OCI-LY7 (cell line): ENCODE measurements around the gene POLD2. TPM values are rescaled to one million over a fixed set of nuclear protein-coding genes. Genes with fewer than 3 reads are reported as not detected.

Source experiments
- BruUV-seq: library from RNA; stranded (reverse); fragments of 400-500 nt; replicated peaks from 2 replicates; lab custom pipeline; 2021; lab: Mats Ljungman, UMichigan
- CTCF ChIA-PET: fragments of 300-600 bp; sonication (Branson Sonifier 250); formaldehyde crosslinking; loops from one replicate; lab custom pipeline; 2022; ENCODE audit warnings: antibody characterized with exemption; ENCODE audit not compliant: unreplicated experiment; lab: Charles Lee
- POLR2A ChIA-PET: fragments of 300-600 bp; sonication (Branson Sonifier 250); formaldehyde crosslinking; loops from one replicate; lab custom pipeline; 2022; ENCODE audit warnings: antibody characterized with exemption; lab: Charles Lee
- DNase-seq: peaks from one replicate; pipeline ENCODE4 v3.0.0-alpha.2; 2015; ENCODE audit warnings: low spot score
- H2AFZ ChIP-seq: fragments of 200-600 bp; sonication (generic), shearing (Covaris generic); 2 replicates; pipeline ENCODE4 v1.6.1; 2014; ENCODE audit warnings: mild to moderate bottlenecking, antibody characterized with exemption, low read length, moderate library complexity
- H3K27ac ChIP-seq: fragments of 200-600 bp; sonication (generic); 2 replicates; pipeline ENCODE4 v1.5.1; 2014; ENCODE audit warnings: mixed run types, low read depth, mild to moderate bottlenecking, moderate library complexity, low read length, inconsistent platforms; ENCODE audit not compliant: poor library complexity, severe bottlenecking
- H3K36me3 ChIP-seq: fragments of 200-600 bp; sonication (generic); 2 replicates; pipeline ENCODE4 v1.6.1; 2014; ENCODE audit warnings: mild to moderate bottlenecking, antibody characterized with exemption, low read length, moderate library complexity, mixed read lengths; ENCODE audit not compliant: insufficient read depth
- H3K4me1 ChIP-seq: fragments of 200-600 bp; sonication (generic); 2 replicates; pipeline ENCODE4 v1.5.1; 2014; ENCODE audit warnings: mild to moderate bottlenecking, low read length; ENCODE audit not compliant: insufficient read depth, poor library complexity, severe bottlenecking
- H3K4me2 ChIP-seq: fragments of 200-600 bp; sonication (generic); 2 replicates; pipeline ENCODE4 v1.6.1; 2014; ENCODE audit warnings: mild to moderate bottlenecking, low read length
- H3K4me3 ChIP-seq: fragments of 200-600 bp; sonication (generic); 2 replicates; pipeline ENCODE4 v1.5.1; 2014; ENCODE audit warnings: mild to moderate bottlenecking, low read depth, low read length; ENCODE audit not compliant: poor library complexity, severe bottlenecking
- H3K79me2 ChIP-seq: fragments of 200-600 bp; sonication (generic); 2 replicates; pipeline ENCODE4 v1.6.1; 2016; ENCODE audit warnings: low read depth, mild to moderate bottlenecking, low read length, moderate library complexity, mixed read lengths; ENCODE audit not compliant: insufficient read depth
- H3K9me2 ChIP-seq: fragments of 200-600 bp; sonication (generic); 2 replicates; pipeline ENCODE4 v1.6.1; 2016; ENCODE audit warnings: mild to moderate bottlenecking, low read length, mixed read lengths; ENCODE audit not compliant: insufficient read depth
- H3K9me3 ChIP-seq: fragments of 200-600 bp; sonication (generic); 2 replicates; pipeline ENCODE4 v1.6.1; 2014; ENCODE audit warnings: mild to moderate bottlenecking, mixed run types, low read length, mixed read lengths
- H4K20me1 ChIP-seq: fragments of 200-600 bp; sonication (generic); 2 replicates; pipeline ENCODE4 v1.6.1; 2014; ENCODE audit warnings: mild to moderate bottlenecking, antibody characterized with exemption, low read length, moderate library complexity, mixed read lengths; ENCODE audit not compliant: insufficient read depth
- CTCF ChIP-seq: fragments of 200-600 bp; sonication (generic); conservative IDR thresholded peaks from 2 replicates; pipeline ENCODE4 v1.5.1; 2014; ENCODE audit warnings: mild to moderate bottlenecking, antibody characterized with exemption, low read length, moderate library complexity, mixed read lengths
- EZH2phosphoT487 ChIP-seq: fragments of 200-600 bp; sonication (generic); IDR thresholded peaks from 2 replicates; pipeline ENCODE4 v1.6.1; 2018; ENCODE audit warnings: low read depth, borderline replicate concordance, mild to moderate bottlenecking, mixed run types, antibody characterized with exemption, low read length, moderate library complexity, mixed read lengths
- intact Hi-C: fragments of 100-400 bp; cut with micrococcal nuclease; formaldehyde crosslinking; loops from one replicate; pipeline ENCODE4 v1.10.0; 2022; ENCODE audit not compliant: unreplicated experiment
- total RNA-seq, 2 experiments: library from RNA; depleted of rRNA in 1 of 2; stranded (reverse); fragments of >200 nt in 1 of 2; shearing (Covaris generic) in 1 of 2; gene quantifications; 2 replicates each; pipeline ENCODE4 v1.2.3, GENCODE V29; 2014 to 2022

POLD2 gene
- total RNA-seq, 2 experiments from 2014 or later: 230 to 261 TPM

- no peaks in the 10 kb centered on the region for H3K9me2 ChIP-seq
- peaks cover 24% of the 10 kb centered on the region; the same call in 1 of the 2 replicates for H3K79me2 ChIP-seq
- ChIA-PET POLR2A (no interaction called here), CTCF (no interaction called here)
- H3K36me3 ChIP-seq: peaks cover 81% of the 10 kb centered on the region
- no peaks in the 10 kb centered on the region; the same call in 1 of the 2 replicates for H4K20me1 ChIP-seq
- intact Hi-C loops: no loop called here
- no peaks in the 10 kb centered on the region for H3K9me3 ChIP-seq
- H3K27ac ChIP-seq: no peak overlapping the region
- BruUV-seq: no TSS peak
- no peak overlapping the region for H3K4me3 ChIP-seq
- no peak for DNase-seq
- peaks cover 35% of the 10 kb centered on the region for H3K4me1 ChIP-seq
- H3K4me2 ChIP-seq: no peak overlapping the region
- no peak overlapping the region for H2AFZ ChIP-seq
- TF ChIP-seq CTCF (no peak), EZH2phosphoT487 (no peak)
Observed at GRCh38 chr7:44078521-44078920, 44.8 kb downstream of the POLD2 start.

GRCh38 chr7:44077681-44078091, 45.7 kb downstream of the POLD2 start:
- CTCF ChIA-PET: no interaction called here
- Histone ChIP-seq H3K27ac (no peak overlapping the region), H3K4me3 (no peak overlapping the region), H3K79me2 (peaks cover 24% of the 10 kb centered on the region; the same call in 1 of the 2 replicates), H3K36me3 (peaks cover 89% of the 10 kb centered on the region), H3K4me1 (peaks cover 33% of the 10 kb centered on the region), H3K9me3 (no peaks in the 10 kb centered on the region), H3K9me2 (no peaks in the 10 kb centered on the region), H4K20me1 (no peaks in the 10 kb centered on the region; the same call in 1 of the 2 replicates), H3K4me2 (no peak overlapping the region), H2AFZ (no peak overlapping the region)
- BruUV-seq: no TSS peak
- POLR2A ChIA-PET: no interaction called here
- no peak for DNase-seq
- TF ChIP-seq CTCF: no peak
- no peak for TF ChIP-seq EZH2phosphoT487
- intact Hi-C loops: no loop called here

GRCh38 chr7:44077061-44077460, 46.3 kb downstream of the POLD2 start:
- no peak overlapping the region for H3K27ac ChIP-seq
- H3K36me3 ChIP-seq: peaks cover 95% of the 10 kb centered on the region
- no peak overlapping the region for H3K4me3 ChIP-seq
- H3K4me2 ChIP-seq: no peak overlapping the region
- POLR2A ChIA-PET: interaction anchor here (1.5 kb wide), 1 partner anchor 48 kb away, joined by 4 read pairs; no protein-coding TSS in a partner anchor
- H3K4me1 ChIP-seq: peaks cover 36% of the 10 kb centered on the region
- no peak for TF ChIP-seq CTCF
- TF ChIP-seq EZH2phosphoT487: no peak
- intact Hi-C loops: no loop called here
- no peak overlapping the region for H2AFZ ChIP-seq
- no peak for DNase-seq
- no peaks in the 10 kb centered on the region for H3K9me3 ChIP-seq
- CTCF ChIA-PET: no interaction called here
- BruUV-seq: no TSS peak
- H3K79me2 ChIP-seq: peaks cover 23% of the 10 kb centered on the region; the same call in 1 of the 2 replicates
- no peaks in the 10 kb centered on the region for H3K9me2 ChIP-seq
- H4K20me1 ChIP-seq: no peaks in the 10 kb centered on the region; the same call in 1 of the 2 replicates
